Activated CD8-positive, alpha-beta memory T cell treated with anti-CD3 and anti-CD28 coated beads for 1 hour (primary cell): ENCODE results near the gene ZCCHC17.
"Not testable (repeated sequence)": the region's sequence is repeated elsewhere in the genome, so short reads cannot be mapped to it uniquely, and the experiment has no call there.

ENCODE experiments used
- DNase-seq, 2 donors: peaks; one replicate each; pipeline ENCODE4 v3.0.0-alpha.2; 2020; ENCODE audit warnings: low read depth in 1 of 2; ENCODE audit errors: extremely low read depth in 1 of 2

The ZCCHC17 gene

GRCh38 chr1:31296486-31297276 lies at the start of gene ZCCHC17, which contains the start of gene SNRNP40:
TSS of gene ZCCHC17 (plus strand) at chr1:31297032. CDS start at chr1:31310099, 13,067 bp downstream.
TSS of gene SNRNP40 (minus strand) at chr1:31296788. CDS start at chr1:31296751, 37 bp downstream.
- peak; percentile 80 to 89 for DNase-seq

- DNase-seq = no peak
Measured at GRCh38 chr1:31248276-31248675, 48.6 kb upstream of the ZCCHC17 start.

GRCh38 chr1:31249854-31250253 lies 47.0 kb upstream of the ZCCHC17 start:
- DNase-seq = no peak

- no peak for DNase-seq
Measured at GRCh38 chr1:31257213-31257612, 39.6 kb upstream of the ZCCHC17 start.

GRCh38 chr1:31258581-31258980 lies 38.3 kb upstream of the ZCCHC17 start:
- no peak for DNase-seq

GRCh38 chr1:31259746-31260145 lies 37.1 kb upstream of the ZCCHC17 start:
- DNase-seq = no peak

- DNase-seq = no peak
Measured at GRCh38 chr1:31261916-31262315, 34.9 kb upstream of the ZCCHC17 start.

- DNase-seq = not testable (repeated sequence)
Measured at GRCh38 chr1:31262393-31262792, 34.4 kb upstream of the ZCCHC17 start.

GRCh38 chr1:31263408-31263807 lies 33.4 kb upstream of the ZCCHC17 start:
- DNase-seq = no peak

- no peak for DNase-seq
Measured at GRCh38 chr1:31264790-31265386, 31.9 kb upstream of the ZCCHC17 start.

GRCh38 chr1:31266547-31266946 lies 30.3 kb upstream of the ZCCHC17 start:
- DNase-seq = no peak

GRCh38 chr1:31272369-31272768 lies 24.5 kb upstream of the ZCCHC17 start:
- no peak for DNase-seq

GRCh38 chr1:31273619-31274018 lies 23.2 kb upstream of the ZCCHC17 start:
- no peak for DNase-seq

GRCh38 chr1:31282426-31282825 lies 14.4 kb upstream of the ZCCHC17 start:
- DNase-seq = not testable (repeated sequence)

- DNase-seq = not testable (repeated sequence)
Measured at GRCh38 chr1:31287791-31288190, 9.0 kb upstream of the ZCCHC17 start.

GRCh38 chr1:31289021-31289420 lies 7.8 kb upstream of the ZCCHC17 start:
- no peak for DNase-seq

- no peak for DNase-seq
Measured at GRCh38 chr1:31295874-31296485, 852 bp upstream of the ZCCHC17 start.

- DNase-seq = no peak
Measured at GRCh38 chr1:31297277-31298247, 730 bp downstream of the ZCCHC17 start.

GRCh38 chr1:31299365-31299764 lies 2.5 kb downstream of the ZCCHC17 start:
- DNase-seq = no peak

GRCh38 chr1:31300193-31300592 lies 3.4 kb downstream of the ZCCHC17 start:
- DNase-seq = no peak
